NOMO-1 treated with dmso at 0.1 percent for 144 hours (cell line): ENCODE data around the gene NOP10.
A peak's percentile ranks its signal among the peaks of the same experiment; 100 is the strongest.
"Not testable (repeated sequence)": the region's sequence is repeated elsewhere in the genome, so short reads cannot be mapped to it uniquely, and the experiment has no call there.

Experiments
- DNase-seq: peaks from one replicate; lab custom pipeline; 2025; ENCODE audit not compliant: unreplicated experiment; lab: John Stamatoyannopoulos, UW

The NOP10 gene

GRCh38 chr15:34358948-34359347 lies 16.0 kb upstream of the NOP10 start:
- DNase-seq = no peak

GRCh38 chr15:34358367-34358766 lies 15.4 kb upstream of the NOP10 start:
- DNase-seq = no peak

GRCh38 chr15:34357653-34358052 lies 14.7 kb upstream of the NOP10 start:
- DNase-seq = no peak

GRCh38 chr15:34355241-34355640 lies 12.3 kb upstream of the NOP10 start:
- DNase-seq = no peak

GRCh38 chr15:34354286-34354685 lies 11.3 kb upstream of the NOP10 start:
- DNase-seq = no peak

- DNase-seq = no peak
Observed at GRCh38 chr15:34353627-34354026, 10.7 kb upstream of the NOP10 start.

- not testable (repeated sequence) for DNase-seq
Observed at GRCh38 chr15:34352996-34353395, 10.1 kb upstream of the NOP10 start.

GRCh38 chr15:34349769-34350168 lies 6.8 kb upstream of the NOP10 start:
- DNase-seq = no peak

- no peak for DNase-seq
Observed at GRCh38 chr15:34348735-34349300, 5.9 kb upstream of the NOP10 start.

- no peak for DNase-seq
Observed at GRCh38 chr15:34347951-34348638, 5.2 kb upstream of the NOP10 start.

GRCh38 chr15:34342213-34342736 lies 661 bp downstream of the NOP10 start:
- DNase-seq = not testable (repeated sequence)

GRCh38 chr15:34341381-34342212 lies 1.3 kb downstream of the NOP10 start:
- no peak for DNase-seq

- no peak for DNase-seq
Observed at GRCh38 chr15:34339946-34340345, 3.0 kb downstream of the NOP10 start.

- DNase-seq = no peak
Observed at GRCh38 chr15:34338347-34338746, 4.6 kb downstream of the NOP10 start.

GRCh38 chr15:34337557-34338306 lies 5.2 kb downstream of the NOP10 start, which contains the start of gene SLC12A6:
Gene SLC12A6, minus strand, starts transcription at chr15:34337781. Its CDS starts 1,101 bp downstream, at chr15:34336680.
- peak; percentile 92 for DNase-seq

GRCh38 chr15:34336991-34337556 lies 5.9 kb downstream of the NOP10 start:
- no peak for DNase-seq

- no peak for DNase-seq
Observed at GRCh38 chr15:34336231-34336990, 6.5 kb downstream of the NOP10 start.

GRCh38 chr15:34335176-34336032 lies 7.5 kb downstream of the NOP10 start:
- DNase-seq = peak; percentile 7

- no peak for DNase-seq
Observed at GRCh38 chr15:34334672-34335071, 8.3 kb downstream of the NOP10 start.
